ENCODE data around the gene PHF2. TPM values are rescaled to one million over a fixed set of nuclear protein-coding genes. Genes with fewer than 3 reads are reported as not detected.
A peak's percentile ranks its signal among the peaks of the same experiment; 100 is the strongest.

The PHF2 gene
- total and polyA plus RNA-seq, 9 of the 15 experiments (the other 6 are each of a cell fraction or from before 2014, with no cell fraction given) = 0.37 to 14.4 (median 8.1) TPM

- no peak for TF ChIP-seq ZNF395 (CRISPR knock-in tag; IDR thresholded peaks at IDR 0.05)
- TF ChIP-seq L3MBTL2 (IDR thresholded peaks at IDR 0.05) = peak; percentile 78
- no peak for TF ChIP-seq ZNF3 (CRISPR knock-in tag; IDR thresholded peaks at IDR 0.05)
- peak; percentile 84 for TF ChIP-seq GABPA (tag; conservative IDR thresholded peaks at IDR 0.05; ENCODE audit: low read depth)
- no peak for TF ChIP-seq ZBTB12 (CRISPR knock-in tag; IDR thresholded peaks at IDR 0.05)
- TF ChIP-seq SFPQ (IDR thresholded peaks at IDR 0.05; ENCODE audit: low read depth, low read length) = no peak
- peak; percentile 92 for TF ChIP-seq SUPT5H (IDR thresholded peaks at IDR 0.05)
- no peak for TF ChIP-seq KHSRP (IDR thresholded peaks at IDR 0.05)
- peak; percentile 95 for TF ChIP-seq CTCFL (IDR thresholded peaks at IDR 0.05; ENCODE audit: borderline replicate concordance, insufficient read depth, low read depth, low read length, poor library complexity, severe bottlenecking)
- no peak for TF ChIP-seq ADNP (tag; IDR thresholded peaks at IDR 0.05)
- no peak for TF ChIP-seq ZNF41 (CRISPR knock-in tag; conservative IDR thresholded peaks at IDR 0.05)
- TF ChIP-seq GATAD2B (IDR thresholded peaks at IDR 0.05; ENCODE audit: borderline replicate concordance) = peak; percentile 60; the same call in 1 of the 2 replicates
- TF ChIP-seq POLR2AphosphoS5 (IDR thresholded peaks at IDR 0.05; ENCODE audit: control insufficient read depth, insufficient read depth, low read depth, low read length) = peak; percentile 80
- no peak for TF ChIP-seq CUX1 (CRISPR knock-in tag; IDR thresholded peaks at IDR 0.05)
Observed at GRCh38 chr9:93566408-93567270, 9.7 kb upstream of the PHF2 start (continued).
